HG03571 (cell line): ENCODE data around the gene PNLIPRP3.

Source experiments
- ATAC-seq: cut with Tn5 transposase; IDR thresholded peaks from one replicate; pipeline ENCODE4 v1.9.1; 2021; ENCODE audit not compliant: unreplicated experiment

PNLIPRP3 gene

DNA sequence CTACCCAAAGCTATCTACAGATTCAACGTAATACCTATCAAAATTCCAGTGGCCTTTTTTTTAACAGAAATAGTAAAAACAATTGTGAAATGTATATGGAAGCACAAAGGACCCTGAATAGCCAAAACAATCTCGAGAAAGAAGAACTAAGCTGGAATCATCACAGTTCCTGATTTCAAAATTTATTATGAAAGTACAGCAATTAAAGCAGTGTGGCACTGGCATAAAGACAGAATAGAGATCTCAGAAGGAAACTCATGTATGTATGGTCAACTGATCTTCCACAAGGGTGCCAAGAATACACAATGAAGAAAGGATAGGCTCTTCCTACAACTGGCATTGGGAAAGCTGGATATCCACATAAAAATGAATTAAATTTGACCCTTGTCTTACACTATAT lies 23.2 kb downstream of the PNLIPRP3 start:
- no peak for ATAC-seq

- ATAC-seq: no peak
Measured at GRCh38 chr10:116451711-116452337, 24.2 kb downstream of the PNLIPRP3 start.

GRCh38 chr10:116452338-116452720 lies 24.7 kb downstream of the PNLIPRP3 start:
- no peak for ATAC-seq

DNA sequence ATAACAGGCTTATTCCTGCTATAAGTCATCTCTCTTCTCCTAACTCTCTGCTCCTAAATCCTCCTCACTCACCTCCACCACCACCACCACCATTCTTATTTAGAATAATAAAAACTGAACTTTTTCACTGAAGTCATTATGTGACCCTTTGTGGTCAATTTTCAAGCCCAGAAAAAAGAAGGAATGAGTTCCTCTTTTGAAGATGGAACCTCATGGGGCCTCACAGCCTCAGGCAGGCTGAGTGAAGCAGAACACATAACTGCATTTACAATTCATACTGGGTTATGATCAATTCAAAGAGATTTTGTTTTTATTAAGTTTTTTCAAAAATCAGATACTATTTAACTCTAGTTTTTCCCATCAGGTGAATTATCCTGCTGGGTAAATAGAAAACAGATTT lies 29.8 kb downstream of the PNLIPRP3 start:
- ATAC-seq: no peak

- no peak for ATAC-seq
Measured at GRCh38 chr10:116460219-116460618, 32.6 kb downstream of the PNLIPRP3 start.

DNA sequence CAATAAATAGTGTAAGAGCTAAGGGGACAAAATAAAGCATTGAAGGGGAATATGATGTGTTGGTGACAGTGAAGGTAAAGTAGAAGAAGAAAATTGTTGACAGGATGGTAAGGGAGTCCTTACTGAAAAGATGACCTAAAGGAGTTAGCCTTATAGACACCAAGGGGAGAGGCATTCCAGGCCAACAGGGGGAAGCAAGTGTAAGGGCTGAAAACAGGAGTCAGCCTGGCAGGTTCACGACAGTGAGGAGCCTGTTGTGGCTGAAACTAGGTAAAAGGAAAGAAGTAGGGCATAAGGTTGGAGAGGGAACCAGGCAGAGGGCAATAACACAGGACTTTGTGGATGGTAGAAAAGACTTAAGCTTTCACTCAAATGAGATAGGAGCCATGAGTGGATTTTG lies 34.0 kb downstream of the PNLIPRP3 start:
- ATAC-seq: no peak

GRCh38 chr10:116464257-116464656 lies 36.6 kb downstream of the PNLIPRP3 start:
- ATAC-seq: no peak

DNA sequence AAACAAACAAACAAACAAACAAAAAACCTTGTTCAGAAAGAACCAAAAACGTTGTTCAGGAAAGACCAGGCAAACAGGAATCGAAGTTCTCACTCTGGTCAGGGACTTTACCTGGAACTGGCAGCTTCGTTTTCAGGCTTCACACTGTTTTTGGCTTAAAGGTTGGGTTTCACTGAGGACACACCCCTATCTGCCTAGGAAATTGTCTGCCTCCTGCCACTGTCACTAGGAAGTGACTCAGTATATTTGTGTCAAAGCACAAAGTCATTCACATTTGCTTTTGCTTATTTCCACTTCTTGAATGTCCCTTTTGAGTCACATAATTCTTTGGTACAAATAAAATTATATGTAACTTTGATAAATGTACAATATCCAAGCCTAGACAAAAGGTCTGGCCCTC lies 37.9 kb downstream of the PNLIPRP3 start:
- no peak for ATAC-seq

DNA sequence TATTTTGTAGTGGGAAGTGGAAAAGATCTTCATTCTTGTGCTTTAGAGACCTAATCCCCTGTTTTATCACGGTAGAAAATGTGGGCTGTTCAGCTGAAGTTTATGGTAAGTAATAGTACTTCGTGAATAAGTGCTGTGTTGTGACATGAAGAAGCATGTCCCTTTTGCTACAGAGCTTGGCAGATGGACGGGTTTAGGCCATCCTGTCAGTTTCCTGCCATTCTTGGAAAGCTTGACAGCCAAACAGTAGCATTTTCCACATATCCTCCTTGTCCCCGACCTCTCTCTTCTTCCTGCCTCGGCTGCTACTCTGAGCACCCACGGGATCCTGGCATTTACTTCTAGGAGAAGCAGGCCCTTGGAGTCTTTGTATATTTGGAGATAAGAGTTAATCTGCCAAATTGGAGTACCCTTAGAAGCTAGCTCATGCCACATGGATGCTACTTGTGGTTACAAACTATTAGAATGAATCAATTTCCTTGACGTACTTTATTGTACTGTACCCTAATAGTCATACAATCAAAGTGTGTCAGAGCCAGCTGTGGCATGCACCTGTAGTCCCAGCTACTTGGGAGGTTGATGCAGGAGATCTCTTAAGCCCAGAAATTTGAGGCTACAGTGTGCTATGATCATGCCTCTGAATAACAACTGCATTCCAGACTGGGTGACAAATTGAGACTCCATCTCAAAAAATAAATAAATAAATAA lies 39.2 kb downstream of the PNLIPRP3 start:
- no peak for ATAC-seq

DNA sequence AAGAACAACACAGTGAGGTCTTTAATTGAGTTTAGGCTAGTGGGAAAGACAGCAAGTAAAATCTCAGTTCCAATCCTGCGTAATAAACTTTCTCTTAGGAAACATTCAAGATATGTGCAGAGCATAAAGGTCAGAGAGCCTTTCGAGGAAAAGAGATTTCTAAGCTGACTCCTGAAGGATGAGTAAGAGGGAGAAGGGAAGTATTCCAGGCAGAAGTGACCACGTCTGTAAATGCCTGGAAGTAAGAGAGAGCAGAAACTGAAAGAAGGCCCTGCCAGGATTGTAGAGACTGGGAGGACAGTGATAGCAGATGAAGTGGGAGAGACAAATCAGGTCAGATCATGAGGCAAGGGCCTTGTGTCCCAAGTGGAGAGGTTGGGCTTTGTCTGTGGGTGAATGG lies 41.8 kb downstream of the PNLIPRP3 start:
- no peak for ATAC-seq

GRCh38 chr10:116470071-116470470 lies 42.4 kb downstream of the PNLIPRP3 start:
- ATAC-seq: no peak

DNA sequence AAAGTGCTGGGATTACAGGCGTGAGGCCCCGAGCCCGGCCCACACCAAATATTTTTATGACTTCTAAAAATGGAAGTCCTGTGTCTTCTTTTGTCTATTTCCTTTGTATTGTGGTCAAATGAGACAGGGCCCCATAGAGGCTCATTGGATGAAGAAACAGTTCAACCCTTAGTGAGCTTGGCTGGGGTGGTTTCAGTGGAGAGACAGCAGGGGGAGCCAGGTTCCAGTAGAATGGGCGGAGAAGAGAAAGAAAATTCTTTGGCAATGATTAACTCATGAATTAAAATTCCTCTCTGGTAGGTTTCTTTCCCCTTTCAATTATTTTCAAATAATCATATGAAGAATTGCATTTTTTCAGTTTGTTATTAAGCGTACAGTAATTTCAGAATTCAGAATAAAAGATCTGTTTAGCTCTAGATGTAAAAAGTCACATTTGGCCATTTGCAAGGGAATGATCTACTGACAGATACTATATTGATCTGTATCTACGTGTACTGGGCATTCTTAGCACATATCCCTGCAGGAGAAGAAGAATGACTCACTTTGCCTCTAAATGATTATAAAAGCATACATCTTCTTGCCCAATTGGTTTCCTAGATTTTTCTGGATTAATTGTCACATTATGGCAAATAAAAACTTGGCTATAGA lies 43.2 kb downstream of the PNLIPRP3 start:
- no peak for ATAC-seq

DNA sequence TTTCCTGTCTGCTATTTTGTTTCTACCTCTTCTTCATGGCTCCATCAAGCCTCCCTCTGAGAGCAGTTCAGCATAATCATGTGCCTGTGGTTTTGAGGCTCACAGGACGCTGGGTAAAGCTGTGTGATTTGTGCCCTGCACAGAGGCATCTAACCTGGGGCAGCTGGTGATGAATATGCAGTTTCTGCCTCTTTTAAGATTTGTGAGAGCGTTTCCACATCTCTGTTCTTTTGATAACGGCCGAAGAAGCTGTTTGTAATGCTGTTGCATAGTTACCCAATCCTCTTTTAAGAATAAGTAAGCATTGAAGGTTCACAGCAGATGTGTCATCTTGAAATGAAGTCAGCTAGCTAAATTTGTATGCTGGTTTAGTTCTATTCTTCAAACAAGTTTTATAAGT lies 45.2 kb downstream of the PNLIPRP3 start:
- no peak for ATAC-seq

GRCh38 chr10:116475866-116476265 lies 48.2 kb downstream of the PNLIPRP3 start:
- ATAC-seq: no peak

- ATAC-seq: no peak
Measured at GRCh38 chr10:116476461-116476860, 48.8 kb downstream of the PNLIPRP3 start.

DNA sequence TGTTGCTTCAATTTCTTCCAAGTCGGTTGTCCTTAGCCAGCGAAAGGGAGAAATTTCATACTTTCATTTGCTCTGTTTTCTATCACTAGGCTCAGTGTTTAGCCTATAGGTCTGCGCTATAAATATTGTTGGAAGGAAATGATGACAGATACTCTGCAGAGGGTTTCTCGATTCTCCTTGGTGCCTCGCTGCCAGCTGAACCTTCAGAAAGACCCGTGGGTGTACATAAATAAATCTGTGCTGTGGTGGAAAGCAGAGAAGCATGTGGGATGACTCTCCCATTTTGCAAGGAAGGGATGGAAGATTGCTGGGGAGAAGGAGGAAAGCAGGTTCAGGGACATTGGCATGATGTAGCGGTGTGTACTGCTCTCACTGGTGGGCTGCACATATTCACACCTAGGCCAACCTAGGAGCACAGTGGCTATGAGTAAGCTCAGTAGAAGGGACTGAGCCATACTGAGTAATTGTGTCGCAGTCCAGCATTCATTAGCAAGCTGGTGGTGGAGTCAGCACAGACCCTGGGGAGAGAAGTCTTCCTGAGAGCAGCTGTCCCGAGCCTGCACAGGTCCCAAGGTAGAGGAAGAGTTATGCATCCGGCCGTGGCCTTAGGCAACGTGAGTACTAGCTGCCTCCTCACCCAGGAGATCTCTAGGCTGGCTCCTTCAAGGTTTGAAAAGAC lies 50.5 kb downstream of the PNLIPRP3 start:
- ATAC-seq: no peak

DNA sequence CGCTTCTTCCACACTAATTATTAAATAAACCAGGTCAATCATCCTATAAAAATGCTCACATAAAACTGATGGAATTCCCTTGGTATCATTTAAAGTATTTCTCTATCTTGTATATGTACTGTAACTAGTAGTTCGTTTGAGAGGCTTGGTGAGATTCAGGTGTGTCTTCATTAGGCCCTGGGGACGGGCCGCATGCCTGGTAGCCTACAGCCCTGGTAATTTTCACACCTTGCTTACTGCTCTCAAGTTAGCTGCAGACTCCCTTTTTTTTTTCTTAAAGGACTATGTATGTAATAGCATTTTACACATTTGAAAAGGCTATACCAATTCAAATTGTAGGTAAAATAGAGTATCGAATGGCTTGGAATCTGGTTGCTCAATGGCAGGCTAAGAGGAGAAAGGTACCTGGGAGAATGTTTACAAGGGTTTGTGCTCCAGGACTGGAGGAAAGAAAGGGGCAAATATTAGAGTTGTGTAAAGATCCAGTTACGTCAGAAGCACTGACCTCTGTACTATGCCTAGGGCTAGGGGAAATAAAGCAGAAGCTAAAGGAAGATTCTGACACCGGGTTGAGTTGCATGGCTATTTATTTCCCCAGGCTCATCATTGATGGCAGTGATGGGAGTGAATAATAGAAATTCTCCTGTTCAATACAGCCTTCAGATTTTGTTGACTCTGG lies 59.3 kb downstream of the PNLIPRP3 start:
- no peak for ATAC-seq

- no peak for ATAC-seq
Measured at GRCh38 chr10:116487522-116488430, 60.1 kb downstream of the PNLIPRP3 start.

- no peak for ATAC-seq
Measured at GRCh38 chr10:116489460-116489859, 61.8 kb downstream of the PNLIPRP3 start.

- no peak for ATAC-seq
Measured at GRCh38 chr10:116490028-116490662, 62.5 kb downstream of the PNLIPRP3 start.
